OCI-LY1 (cell line): Measurements from ENCODE around the gene ACSM5.
"Not testable (repeated sequence)": the region's sequence is repeated elsewhere in the genome, so short reads cannot be mapped to it uniquely, and the experiment has no call there.

ENCODE experiments used
- H2AFZ ChIP-seq: fragments of 200-600 bp; sonication (generic), shearing (Covaris generic); 2 replicates; pipeline ENCODE4 v1.6.0; 2014; ENCODE audit warnings: antibody characterized with exemption, mild to moderate bottlenecking, low read length
- H3F3A ChIP-seq: fragments of 200-600 bp; sonication (generic), shearing (Covaris generic); 2 replicates; pipeline ENCODE4 v1.6.0; 2014; ENCODE audit warnings: mild to moderate bottlenecking, antibody characterized with exemption, low read length, moderate library complexity; ENCODE audit not compliant: insufficient read depth
- H3K27ac ChIP-seq: fragments of 200-600 bp; sonication (generic); 2 replicates; pipeline ENCODE4 v1.5.1; 2014; ENCODE audit warnings: low read length, mixed run types, mild to moderate bottlenecking, low read depth; ENCODE audit not compliant: poor library complexity, severe bottlenecking
- H3K27me3 ChIP-seq: fragments of 200-600 bp; sonication (generic); 2 replicates; pipeline ENCODE4 v1.6.0; 2014; ENCODE audit warnings: antibody characterized with exemption, mild to moderate bottlenecking, low read length, moderate library complexity; ENCODE audit not compliant: insufficient read depth
- H3K36me3 ChIP-seq: fragments of 200-600 bp; sonication (generic); 2 replicates; pipeline ENCODE4 v1.6.1; 2014; ENCODE audit warnings: mild to moderate bottlenecking, antibody characterized with exemption, low read length, moderate library complexity, mixed read lengths; ENCODE audit not compliant: insufficient read depth
- H3K4me1 ChIP-seq: fragments of 200-600 bp; sonication (generic); 2 replicates; pipeline ENCODE4 v1.5.1; 2014; ENCODE audit warnings: mild to moderate bottlenecking, low read length, moderate library complexity; ENCODE audit not compliant: insufficient read depth, severe bottlenecking
- H3K4me2 ChIP-seq: fragments of 200-600 bp; sonication (generic), shearing (Covaris generic); 2 replicates; pipeline ENCODE4 v1.6.1; 2014; ENCODE audit warnings: low read length
- H3K4me3 ChIP-seq: fragments of 200-600 bp; sonication (generic); 2 replicates; pipeline ENCODE4 v1.5.1; 2014; ENCODE audit warnings: low read length, low read depth, mild to moderate bottlenecking, mixed read lengths; ENCODE audit not compliant: poor library complexity, severe bottlenecking
- H3K79me2 ChIP-seq: fragments of 200-600 bp; shearing (Covaris generic); 2 replicates; pipeline ENCODE4 v1.6.1; 2016; ENCODE audit warnings: mixed run types, low read length, mixed read lengths; ENCODE audit not compliant: insufficient read depth
- H3K9ac ChIP-seq: fragments of 200-600 bp; sonication (generic), shearing (Covaris generic); 2 replicates; pipeline ENCODE4 v1.6.1; 2014; ENCODE audit warnings: mild to moderate bottlenecking, low read length, mixed read lengths
- H3K9me2 ChIP-seq: fragments of 200-600 bp; sonication (generic), shearing (Covaris generic); 2 replicates; pipeline ENCODE4 v1.6.1; 2014; ENCODE audit warnings: low read depth, mild to moderate bottlenecking, low read length, mixed read lengths
- H3K9me3 ChIP-seq: fragments of 200-600 bp; shearing (Covaris generic); 2 replicates; pipeline ENCODE4 v1.6.1; 2014; ENCODE audit warnings: low read length, mixed read lengths
- H4K20me1 ChIP-seq: fragments of 200-600 bp; sonication (generic), shearing (Covaris generic); 2 replicates; pipeline ENCODE4 v1.6.0; 2016; ENCODE audit warnings: mild to moderate bottlenecking, low read length; ENCODE audit not compliant: insufficient read depth
- CTCF ChIP-seq: fragments of 200-600 bp; sonication (generic), shearing (Covaris generic); IDR thresholded peaks from 2 replicates; pipeline ENCODE4 v1.5.1; 2017; ENCODE audit warnings: mild to moderate bottlenecking, antibody characterized with exemption, low read length, moderate library complexity, mixed read lengths
- EZH2 ChIP-seq: fragments of 200-600 bp; sonication (generic), shearing (Covaris generic); IDR thresholded peaks from 2 replicates; pipeline ENCODE4 v1.8.0; 2017; ENCODE audit warnings: borderline replicate concordance, mixed run types, mild to moderate bottlenecking, antibody characterized with exemption, low read length, moderate library complexity, mixed read lengths

Gene ACSM5

GRCh38 chr16:20411055-20411454 lies 1.7 kb downstream of the ACSM5 start:
- Histone ChIP-seq H3K4me3 (no peak overlapping the region), H3K27me3 (no peaks in the 10 kb centered on the region), H3K9ac (no peak overlapping the region), H2AFZ (no peak overlapping the region), H3F3A (no peaks in the 10 kb centered on the region), H3K4me2 (no peak overlapping the region), H4K20me1 (no peaks in the 10 kb centered on the region), H3K4me1 (no peaks in the 10 kb centered on the region), H3K9me2 (no peaks in the 10 kb centered on the region), H3K27ac (no peak overlapping the region), H3K79me2 (no peaks in the 10 kb centered on the region), H3K9me3 (no peaks in the 10 kb centered on the region), H3K36me3 (no peaks in the 10 kb centered on the region)
- TF ChIP-seq EZH2 (no peak), CTCF (no peak)

- no peaks in the 10 kb centered on the region for H3K9me2 ChIP-seq
- no peaks in the 10 kb centered on the region for H3F3A ChIP-seq
- no peaks in the 10 kb centered on the region for H3K4me1 ChIP-seq
- no peak overlapping the region for H2AFZ ChIP-seq
- H4K20me1 ChIP-seq = no peaks in the 10 kb centered on the region
- TF ChIP-seq CTCF (no peak), EZH2 (no peak)
- H3K9ac ChIP-seq = no peak overlapping the region
- H3K27me3 ChIP-seq = no peaks in the 10 kb centered on the region
- no peak overlapping the region for H3K4me2 ChIP-seq
- no peaks in the 10 kb centered on the region for H3K9me3 ChIP-seq
- no peak overlapping the region for H3K4me3 ChIP-seq
- no peak overlapping the region for H3K27ac ChIP-seq
- H3K36me3 ChIP-seq = no peaks in the 10 kb centered on the region
- no peaks in the 10 kb centered on the region for H3K79me2 ChIP-seq
Observed at GRCh38 chr16:20415541-20415940, 6.2 kb downstream of the ACSM5 start.

- H3K9me2 ChIP-seq, H2AFZ ChIP-seq, H3K9me3 ChIP-seq, H3K4me1 ChIP-seq, H3K4me2 ChIP-seq, H3F3A ChIP-seq, H3K4me3 ChIP-seq, H3K9ac ChIP-seq, H3K79me2 ChIP-seq, H3K27ac ChIP-seq, H3K27me3 ChIP-seq, H3K36me3 ChIP-seq, H4K20me1 ChIP-seq: not testable (repeated sequence)
Observed at GRCh38 chr16:20419093-20419492, 9.8 kb downstream of the ACSM5 start.

GRCh38 chr16:20421748-20422147 lies 12.4 kb downstream of the ACSM5 start:
- H3K79me2 ChIP-seq, H4K20me1 ChIP-seq, H3F3A ChIP-seq, H3K4me1 ChIP-seq, H3K27me3 ChIP-seq, H3K4me2 ChIP-seq, H3K9me3 ChIP-seq, H3K9ac ChIP-seq, H3K36me3 ChIP-seq, H3K4me3 ChIP-seq, H2AFZ ChIP-seq, H3K9me2 ChIP-seq, H3K27ac ChIP-seq: not testable (repeated sequence)

GRCh38 chr16:20423772-20424128 lies 14.4 kb downstream of the ACSM5 start:
- H4K20me1 ChIP-seq, H3K9me2 ChIP-seq, H3K9me3 ChIP-seq, H3F3A ChIP-seq, H3K4me3 ChIP-seq, H3K27me3 ChIP-seq, H3K79me2 ChIP-seq, H3K27ac ChIP-seq, H2AFZ ChIP-seq, H3K4me2 ChIP-seq, H3K36me3 ChIP-seq, H3K9ac ChIP-seq, H3K4me1 ChIP-seq: not testable (repeated sequence)
